WTC11 (cell line): ENCODE data around the gene RND1. TPM values are rescaled to one million over a fixed set of nuclear protein-coding genes. Genes with fewer than 3 reads are reported as not detected.

Experiments used
- ATAC-seq: fragments of 200-7000 bp; cut with Tn5 transposase; 2 replicates; pipeline ENCODE4 v1.10.0; 2021; ENCODE audit warnings: mild to moderate bottlenecking, moderate library complexity
- CTCF ChIA-PET: fragments of 300-600 bp; sonication (Branson Sonifier 250); formaldehyde crosslinking; loops from one replicate; lab custom pipeline; 2021; ENCODE audit warnings: antibody characterized with exemption; lab: Charles Lee
- POLR2A ChIA-PET: fragments of 350-600 bp; sonication (Branson Sonifier 250); formaldehyde crosslinking; loops from one replicate; lab custom pipeline; 2021; ENCODE audit warnings: antibody characterized with exemption; lab: Charles Lee
- DNase-seq: peaks from one replicate; pipeline ENCODE4 v3.0.0; 2021; ENCODE audit warnings: low spot score
- H3K27ac Mint-ChIP-seq: 2 replicates; pipeline ENCODE4 v1.8.0; 2021; ENCODE audit warnings: mixed read lengths
- H3K27me3 Mint-ChIP-seq: 2 replicates; pipeline ENCODE4 v1.8.0; 2021; ENCODE audit warnings: low read depth, mild to moderate bottlenecking, moderate library complexity, mixed read lengths
- H3K36me3 Mint-ChIP-seq: 2 replicates; pipeline ENCODE4 v1.8.0; 2021; ENCODE audit warnings: mixed read lengths
- H3K4me1 Mint-ChIP-seq: 2 replicates; pipeline ENCODE4 v1.8.0; 2022; ENCODE audit warnings: mixed read lengths
- H3K4me3 Mint-ChIP-seq: 2 replicates; pipeline ENCODE4 v1.8.0; 2021; ENCODE audit warnings: mild to moderate bottlenecking, moderate library complexity, mixed read lengths
- H3K9me3 Mint-ChIP-seq: 2 replicates; pipeline ENCODE4 v1.8.0; 2021; ENCODE audit warnings: mixed read lengths
- ATF2 ChIP-seq: sonication (generic); formaldehyde crosslinking; IDR thresholded peaks from 2 replicates; pipeline ENCODE4 v1.8.1; 2022; ENCODE audit warnings: low read depth, missing genetic modification reagents, borderline replicate concordance
- CREB1 ChIP-seq: sonication (generic); formaldehyde crosslinking; IDR thresholded peaks from 2 replicates; pipeline ENCODE4 v1.8.0; 2023; ENCODE audit warnings: mild to moderate bottlenecking, missing genetic modification reagents
- E2F4 ChIP-seq: sonication (generic); formaldehyde crosslinking; IDR thresholded peaks from 2 replicates; pipeline ENCODE4 v1.8.1; 2022; ENCODE audit warnings: low read depth, mild to moderate bottlenecking, moderate library complexity, missing genetic modification reagents, borderline replicate concordance
- FOXJ3 ChIP-seq: sonication (generic); formaldehyde crosslinking; IDR thresholded peaks from 2 replicates; pipeline ENCODE4 v1.9.0; 2021; ENCODE audit warnings: missing genetic modification reagents, mild to moderate bottlenecking, borderline replicate concordance
- IRF2 ChIP-seq: sonication (generic); formaldehyde crosslinking; IDR thresholded peaks from 2 replicates; pipeline ENCODE4 v1.8.0; 2022; ENCODE audit warnings: low read depth, missing genetic modification reagents, borderline replicate concordance
- JUN ChIP-seq: sonication (generic); formaldehyde crosslinking; IDR thresholded peaks from 2 replicates; pipeline ENCODE4 v1.8.0; 2023; ENCODE audit warnings: mild to moderate bottlenecking, missing genetic modification reagents
- NFATC4 ChIP-seq: fragments of 250-450 bp; sonication (Bioruptor Pico); IDR thresholded peaks from 2 replicates; pipeline ENCODE4 v1.9.0; 2021; ENCODE audit warnings: mild to moderate bottlenecking
- NFYB ChIP-seq: sonication (generic); formaldehyde crosslinking; conservative IDR thresholded peaks from 2 replicates; pipeline ENCODE4 v1.8.0; 2022; ENCODE audit warnings: low read depth, missing genetic modification reagents
- NR1H2 ChIP-seq: sonication (generic); formaldehyde crosslinking; IDR thresholded peaks from 2 replicates; pipeline ENCODE4 v1.9.0; 2021; ENCODE audit warnings: mild to moderate bottlenecking, moderate library complexity, missing genetic modification reagents
- NR2C2 ChIP-seq: sonication (generic); formaldehyde crosslinking; IDR thresholded peaks from 2 replicates; pipeline ENCODE4 v1.8.0; 2022; ENCODE audit warnings: mild to moderate bottlenecking, missing genetic modification reagents
- NR3C1 ChIP-seq: sonication (generic); formaldehyde crosslinking; conservative IDR thresholded peaks from 2 replicates; pipeline ENCODE4 v1.8.1; 2023; ENCODE audit warnings: low read depth, mild to moderate bottlenecking, missing genetic modification reagents
- RELA ChIP-seq: sonication (generic); formaldehyde crosslinking; IDR thresholded peaks from 2 replicates; pipeline ENCODE4 v1.8.1; 2022; ENCODE audit warnings: missing genetic modification reagents, mild to moderate bottlenecking, borderline replicate concordance
- TEAD1 ChIP-seq: sonication (generic); formaldehyde crosslinking; IDR thresholded peaks from 2 replicates; pipeline ENCODE4 v1.8.0; 2022; ENCODE audit warnings: mild to moderate bottlenecking, missing genetic modification reagents
- ZBTB21 ChIP-seq: sonication (generic); formaldehyde crosslinking; IDR thresholded peaks from 2 replicates; pipeline ENCODE4 v1.8.1; 2023; ENCODE audit warnings: mild to moderate bottlenecking, missing genetic modification reagents, borderline replicate concordance
- ZNF121 ChIP-seq: sonication (generic); formaldehyde crosslinking; IDR thresholded peaks from 2 replicates; pipeline ENCODE4 v1.8.0; 2023; ENCODE audit warnings: missing genetic modification reagents
- ZNF416 ChIP-seq: fragments of 250-450 bp; sonication (Bioruptor Pico); IDR thresholded peaks from 2 replicates; pipeline ENCODE4 v1.9.0; 2021; ENCODE audit warnings: mild to moderate bottlenecking, inconsistent platforms
- ZNF423 ChIP-seq: fragments of 250-450 bp; sonication (Bioruptor Pico); IDR thresholded peaks from 2 replicates; pipeline ENCODE4 v2.1.2; 2022; ENCODE audit warnings: mild to moderate bottlenecking, moderate library complexity
- total RNA-seq: library from RNA; stranded (reverse); gene quantifications from 3 replicates; pipeline ENCODE4 v1.2.3, GENCODE V29; 2021
- TF ChIP-seq, protein P1 (sequence below): sonication (generic); formaldehyde crosslinking; conservative IDR thresholded peaks from 2 replicates; pipeline ENCODE4 v1.8.1; 2023; ENCODE audit warnings: mild to moderate bottlenecking, low read depth, missing genetic modification reagents, moderate library complexity
- TF ChIP-seq, protein P2 (sequence below): sonication (generic); formaldehyde crosslinking; IDR thresholded peaks from 2 replicates; pipeline ENCODE4 v1.8.1; 2022; ENCODE audit warnings: mild to moderate bottlenecking, missing genetic modification reagents, moderate library complexity, borderline replicate concordance
- TF ChIP-seq, protein P3 (sequence below): sonication (generic); formaldehyde crosslinking; IDR thresholded peaks from 2 replicates; pipeline ENCODE4 v1.8.0; 2022; ENCODE audit warnings: mild to moderate bottlenecking, missing genetic modification reagents
- TF ChIP-seq, protein P4 (sequence below): fragments of 250-450 bp; sonication (Bioruptor Pico); conservative IDR thresholded peaks from 2 replicates; pipeline ENCODE4 v1.9.0; 2021; ENCODE audit warnings: mild to moderate bottlenecking

The RND1 gene
- total RNA-seq, 1 experiment from 2014 or later = 7.6 TPM

DNA sequence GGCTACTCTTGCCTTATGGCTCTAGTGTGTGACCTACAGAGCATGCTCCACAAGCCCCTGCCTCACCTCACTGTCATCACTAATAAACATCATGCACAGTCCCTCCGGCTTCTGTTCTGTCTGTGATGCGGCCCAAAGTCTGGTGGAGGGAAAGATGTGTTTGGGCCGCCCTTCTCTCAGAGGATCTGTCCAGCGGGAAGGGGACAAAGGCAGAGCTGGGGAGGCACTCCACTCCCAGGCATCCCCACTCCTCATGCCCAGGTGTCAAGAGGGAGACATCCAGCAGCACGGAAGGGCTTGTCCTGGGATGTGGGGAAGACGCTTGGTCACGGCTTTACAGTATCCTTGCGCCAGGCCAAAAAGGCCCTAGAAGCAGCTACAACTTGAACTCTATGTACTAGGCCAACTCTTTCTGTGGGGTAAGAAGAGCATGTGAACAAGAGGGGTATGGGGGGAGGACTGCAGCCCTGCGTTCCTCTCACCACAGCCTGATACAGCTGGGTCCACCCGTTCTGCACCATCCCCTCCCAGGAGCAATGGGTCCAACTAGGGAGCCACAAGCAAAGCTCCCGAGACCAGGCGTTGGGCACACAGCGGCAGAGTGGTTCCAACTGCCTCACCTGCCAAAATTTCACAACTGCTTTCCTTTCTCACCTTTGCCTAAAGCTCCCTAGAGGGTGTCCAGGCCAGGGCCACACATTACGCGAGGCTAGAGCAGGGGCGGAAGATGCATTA lies 36.7 kb downstream of the RND1 start:
- DNase-seq (no peak), ATAC-seq (no peak)
- H3K4me3 Mint-ChIP-seq = no peak overlapping the region
- TF ChIP-seq RELA (CRISPR knock-in tag) (no peak), CREB1 (no peak), FOXJ3 (no peak), ZNF423 (CRISPR knock-in tag) (no peak), ZNF121 (CRISPR knock-in tag) (no peak), ZBTB21 (no peak), E2F4 (CRISPR knock-in tag) (no peak), TEAD1 (CRISPR knock-in tag) (no peak), NFYB (CRISPR knock-in tag) (no peak), NR2C2 (no peak), NR3C1 (CRISPR knock-in tag) (no peak), NFATC4 (no peak), ATF2 (CRISPR knock-in tag) (no peak), NR1H2 (CRISPR knock-in tag) (no peak)
- TF ChIP-seq, protein P1, sequence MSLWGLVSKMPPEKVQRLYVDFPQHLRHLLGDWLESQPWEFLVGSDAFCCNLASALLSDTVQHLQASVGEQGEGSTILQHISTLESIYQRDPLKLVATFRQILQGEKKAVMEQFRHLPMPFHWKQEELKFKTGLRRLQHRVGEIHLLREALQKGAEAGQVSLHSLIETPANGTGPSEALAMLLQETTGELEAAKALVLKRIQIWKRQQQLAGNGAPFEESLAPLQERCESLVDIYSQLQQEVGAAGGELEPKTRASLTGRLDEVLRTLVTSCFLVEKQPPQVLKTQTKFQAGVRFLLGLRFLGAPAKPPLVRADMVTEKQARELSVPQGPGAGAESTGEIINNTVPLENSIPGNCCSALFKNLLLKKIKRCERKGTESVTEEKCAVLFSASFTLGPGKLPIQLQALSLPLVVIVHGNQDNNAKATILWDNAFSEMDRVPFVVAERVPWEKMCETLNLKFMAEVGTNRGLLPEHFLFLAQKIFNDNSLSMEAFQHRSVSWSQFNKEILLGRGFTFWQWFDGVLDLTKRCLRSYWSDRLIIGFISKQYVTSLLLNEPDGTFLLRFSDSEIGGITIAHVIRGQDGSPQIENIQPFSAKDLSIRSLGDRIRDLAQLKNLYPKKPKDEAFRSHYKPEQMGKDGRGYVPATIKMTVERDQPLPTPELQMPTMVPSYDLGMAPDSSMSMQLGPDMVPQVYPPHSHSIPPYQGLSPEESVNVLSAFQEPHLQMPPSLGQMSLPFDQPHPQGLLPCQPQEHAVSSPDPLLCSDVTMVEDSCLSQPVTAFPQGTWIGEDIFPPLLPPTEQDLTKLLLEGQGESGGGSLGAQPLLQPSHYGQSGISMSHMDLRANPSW (CRISPR knock-in tag) = no peak
- TF ChIP-seq, protein P2, sequence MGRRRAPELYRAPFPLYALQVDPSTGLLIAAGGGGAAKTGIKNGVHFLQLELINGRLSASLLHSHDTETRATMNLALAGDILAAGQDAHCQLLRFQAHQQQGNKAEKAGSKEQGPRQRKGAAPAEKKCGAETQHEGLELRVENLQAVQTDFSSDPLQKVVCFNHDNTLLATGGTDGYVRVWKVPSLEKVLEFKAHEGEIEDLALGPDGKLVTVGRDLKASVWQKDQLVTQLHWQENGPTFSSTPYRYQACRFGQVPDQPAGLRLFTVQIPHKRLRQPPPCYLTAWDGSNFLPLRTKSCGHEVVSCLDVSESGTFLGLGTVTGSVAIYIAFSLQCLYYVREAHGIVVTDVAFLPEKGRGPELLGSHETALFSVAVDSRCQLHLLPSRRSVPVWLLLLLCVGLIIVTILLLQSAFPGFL (CRISPR knock-in tag) = no peak
- TF ChIP-seq, protein P3, sequence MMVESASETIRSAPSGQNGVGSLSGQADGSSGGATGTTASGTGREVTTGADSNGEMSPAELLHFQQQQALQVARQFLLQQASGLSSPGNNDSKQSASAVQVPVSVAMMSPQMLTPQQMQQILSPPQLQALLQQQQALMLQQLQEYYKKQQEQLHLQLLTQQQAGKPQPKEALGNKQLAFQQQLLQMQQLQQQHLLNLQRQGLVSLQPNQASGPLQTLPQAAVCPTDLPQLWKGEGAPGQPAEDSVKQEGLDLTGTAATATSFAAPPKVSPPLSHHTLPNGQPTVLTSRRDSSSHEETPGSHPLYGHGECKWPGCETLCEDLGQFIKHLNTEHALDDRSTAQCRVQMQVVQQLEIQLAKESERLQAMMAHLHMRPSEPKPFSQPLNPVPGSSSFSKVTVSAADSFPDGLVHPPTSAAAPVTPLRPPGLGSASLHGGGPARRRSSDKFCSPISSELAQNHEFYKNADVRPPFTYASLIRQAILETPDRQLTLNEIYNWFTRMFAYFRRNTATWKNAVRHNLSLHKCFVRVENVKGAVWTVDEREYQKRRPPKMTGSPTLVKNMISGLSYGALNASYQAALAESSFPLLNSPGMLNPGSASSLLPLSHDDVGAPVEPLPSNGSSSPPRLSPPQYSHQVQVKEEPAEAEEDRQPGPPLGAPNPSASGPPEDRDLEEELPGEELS (CRISPR knock-in tag) = no peak
- CTCF ChIA-PET = interaction anchor here (1.5 to 1.9 kb wide), 3 partner anchors 10 to 62 kb away, joined by 5 to 7 read pairs (median 6); no protein-coding TSS in a partner anchor
- no peak overlapping the region; the same call in 1 of the 2 replicates for H3K27ac Mint-ChIP-seq
- peaks cover 7% of the 10 kb centered on the region for H3K4me1 Mint-ChIP-seq
- no peaks in the 10 kb centered on the region for H3K27me3 Mint-ChIP-seq
- POLR2A ChIA-PET = no interaction called here
- H3K36me3 Mint-ChIP-seq = peaks cover 50% of the 10 kb centered on the region
- no peaks in the 10 kb centered on the region for H3K9me3 Mint-ChIP-seq

DNA sequence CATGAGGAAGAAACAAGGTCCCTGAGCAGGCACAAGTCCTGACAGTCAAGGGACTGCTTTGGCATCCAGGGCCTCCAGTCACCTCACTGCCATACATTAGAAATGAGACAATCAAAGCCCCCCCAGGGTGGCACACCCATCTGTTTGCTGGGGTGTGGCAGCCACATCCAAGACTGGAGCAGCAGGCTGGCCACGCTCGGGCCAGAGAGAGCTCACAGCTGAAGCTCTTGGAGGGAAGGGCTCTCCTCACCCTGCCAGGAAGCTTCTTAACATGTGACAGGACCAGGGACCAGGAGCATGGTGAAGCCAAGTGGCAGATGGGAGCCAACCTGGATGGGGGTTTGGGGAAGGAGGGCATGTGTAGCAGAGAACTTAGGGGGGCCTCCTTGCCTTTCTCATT lies 37.4 kb downstream of the RND1 start:
- H3K4me1 Mint-ChIP-seq = peaks cover 13% of the 10 kb centered on the region
- no peak overlapping the region for H3K27ac Mint-ChIP-seq
- peaks cover 43% of the 10 kb centered on the region for H3K36me3 Mint-ChIP-seq
- no peaks in the 10 kb centered on the region for H3K27me3 Mint-ChIP-seq
- no peaks in the 10 kb centered on the region for H3K9me3 Mint-ChIP-seq
- ATAC-seq = no peak
- H3K4me3 Mint-ChIP-seq = no peak overlapping the region
- DNase-seq = no peak
- ChIA-PET POLR2A (no interaction called here), CTCF (interaction anchor here (1.0 to 1.9 kb wide), 6 partner anchors 9 to 159 kb away, joined by 3 to 7 read pairs (median 4); partner anchors contain the start of gene WNT1)
- no peak for TF ChIP-seq ZNF423 (CRISPR knock-in tag)
- no peak for TF ChIP-seq IRF2 (CRISPR knock-in tag)
- TF ChIP-seq CREB1 = no peak
- TF ChIP-seq, protein P4, sequence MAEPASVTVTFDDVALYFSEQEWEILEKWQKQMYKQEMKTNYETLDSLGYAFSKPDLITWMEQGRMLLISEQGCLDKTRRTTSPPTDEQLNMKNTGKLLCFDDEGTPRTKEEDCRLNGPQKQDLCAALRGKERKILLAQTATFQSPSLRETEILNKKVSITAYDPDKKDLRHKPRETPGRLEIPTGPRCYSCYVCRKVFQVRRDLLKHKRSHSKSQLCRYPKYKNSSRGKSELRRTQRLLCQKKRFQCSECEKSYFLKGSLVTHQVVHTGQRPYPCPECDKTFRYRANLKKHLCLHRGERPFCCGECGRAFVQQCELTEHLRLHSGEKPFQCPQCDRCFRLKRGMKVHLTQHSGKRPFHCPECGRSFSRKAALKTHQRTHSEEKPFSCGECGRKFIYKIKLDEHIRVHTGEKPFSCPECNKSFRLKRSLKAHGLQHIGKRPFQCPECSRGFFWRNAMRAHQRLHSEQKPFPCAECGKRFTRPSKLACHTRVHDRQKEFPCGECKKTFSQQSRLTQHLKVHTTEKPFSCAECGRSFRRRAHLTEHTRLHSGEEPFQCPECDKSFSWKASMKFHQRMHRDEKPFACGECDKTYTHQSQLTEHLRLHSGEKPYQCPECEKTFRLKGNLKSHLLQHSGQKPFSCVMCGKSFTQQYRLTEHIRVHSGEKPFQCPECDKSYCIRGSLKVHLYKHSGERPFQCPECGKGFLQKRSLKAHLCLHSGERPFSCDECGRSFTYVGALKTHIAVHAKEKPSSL (CRISPR knock-in tag) = no peak
- no peak for TF ChIP-seq ZNF416 (CRISPR knock-in tag)
- TF ChIP-seq JUN = no peak
